ENCODE data around the gene TSPAN18.

Gene TSPAN18

GRCh38 chr11:44940404-44940803 is 213.6 kb downstream of the TSPAN18 start:
- Histone ChIP-seq H3K4me3 (ENCODE audit: low read length) (no peak overlapping the region), H3K36me3 (ENCODE audit: insufficient read depth, low read length) (0 out of 2 replicates have a peak, but pooled peaks cover 2% of the 10 kb centered on the region), H3K9me3 (ENCODE audit: insufficient read depth, low read depth, low read length) (no peaks in the 10 kb centered on the region), H3K4me1 (ENCODE audit: insufficient read depth, low read length) (peaks cover 18% of the 10 kb centered on the region), H3K27me3 (ENCODE audit: insufficient read depth, low read length) (no peaks in the 10 kb centered on the region), H3K27ac (ENCODE audit: low read depth, low read length) (no peak overlapping the region), H3K9ac (ENCODE audit: low read depth, low read length) (no peak overlapping the region)
- WGBS: 95% methylated on average over 7 of the region's 7 CpGs

- H3K36me3 ChIP-seq (ENCODE audit: insufficient read depth, low read length): 0 out of 2 replicates have a peak, but pooled peaks cover 2% of the 10 kb centered on the region
- WGBS: 92% methylated on average over 9 of the region's 9 CpGs
- peaks cover 18% of the 10 kb centered on the region for H3K4me1 ChIP-seq (ENCODE audit: insufficient read depth, low read length)
- H3K27ac ChIP-seq (ENCODE audit: low read depth, low read length): no peak overlapping the region
- no peak overlapping the region for H3K9ac ChIP-seq (ENCODE audit: low read depth, low read length)
- no peaks in the 10 kb centered on the region for H3K27me3 ChIP-seq (ENCODE audit: insufficient read depth, low read length)
- H3K9me3 ChIP-seq (ENCODE audit: insufficient read depth, low read depth, low read length): no peaks in the 10 kb centered on the region
- no peak overlapping the region for H3K4me3 ChIP-seq (ENCODE audit: low read length)
These were observed 214.1 kb downstream of the TSPAN18 start for GRCh38 chr11:44940835-44941234.

- Histone ChIP-seq H3K9ac (ENCODE audit: low read depth, low read length) (no peak overlapping the region), H3K36me3 (ENCODE audit: insufficient read depth, low read length) (no peaks in the 10 kb centered on the region; the same call in 1 of the 2 replicates), H3K27me3 (ENCODE audit: insufficient read depth, low read length) (no peaks in the 10 kb centered on the region), H3K9me3 (ENCODE audit: insufficient read depth, low read depth, low read length) (no peaks in the 10 kb centered on the region), H3K4me3 (ENCODE audit: low read length) (no peak overlapping the region), H3K27ac (ENCODE audit: low read depth, low read length) (no peak overlapping the region), H3K4me1 (ENCODE audit: insufficient read depth, low read length) (peaks cover 18% of the 10 kb centered on the region)
- 87% methylated on average over 12 of the region's 12 CpGs for WGBS
These were observed 214.7 kb downstream of the TSPAN18 start for GRCh38 chr11:44941259-44942021.

GRCh38 chr11:44942029-44942955 is 215.5 kb downstream of the TSPAN18 start:
- 87% methylated on average over 10 of the region's 10 CpGs for WGBS
- no peak overlapping the region for H3K4me3 ChIP-seq (ENCODE audit: low read length)
- no peaks in the 10 kb centered on the region for H3K27me3 ChIP-seq (ENCODE audit: insufficient read depth, low read length)
- no peak overlapping the region for H3K27ac ChIP-seq (ENCODE audit: low read depth, low read length)
- no peaks in the 10 kb centered on the region; the same call in 1 of the 2 replicates for H3K36me3 ChIP-seq (ENCODE audit: insufficient read depth, low read length)
- no peak overlapping the region for H3K9ac ChIP-seq (ENCODE audit: low read depth, low read length)
- H3K9me3 ChIP-seq (ENCODE audit: insufficient read depth, low read depth, low read length): no peaks in the 10 kb centered on the region
- peaks cover 18% of the 10 kb centered on the region for H3K4me1 ChIP-seq (ENCODE audit: insufficient read depth, low read length)

GRCh38 chr11:44943118-44943517 is 216.4 kb downstream of the TSPAN18 start:
- H3K27ac ChIP-seq (ENCODE audit: low read depth, low read length): no peak overlapping the region
- H3K9ac ChIP-seq (ENCODE audit: low read depth, low read length): no peak overlapping the region
- 79% methylated on average over 4 of the region's 7 CpGs for WGBS
- no peaks in the 10 kb centered on the region; the same call in 1 of the 2 replicates for H3K36me3 ChIP-seq (ENCODE audit: insufficient read depth, low read length)
- peaks cover 18% of the 10 kb centered on the region for H3K4me1 ChIP-seq (ENCODE audit: insufficient read depth, low read length)
- no peaks in the 10 kb centered on the region for H3K9me3 ChIP-seq (ENCODE audit: insufficient read depth, low read depth, low read length)
- no peaks in the 10 kb centered on the region for H3K27me3 ChIP-seq (ENCODE audit: insufficient read depth, low read length)
- H3K4me3 ChIP-seq (ENCODE audit: low read length): no peak overlapping the region

GRCh38 chr11:44943696-44944095 is 216.9 kb downstream of the TSPAN18 start:
- Histone ChIP-seq H3K27ac (ENCODE audit: low read depth, low read length) (peak overlapping the region; percentile 74; the same call in 1 of the 2 replicates), H3K9ac (ENCODE audit: low read depth, low read length) (no peak overlapping the region), H3K9me3 (ENCODE audit: insufficient read depth, low read depth, low read length) (no peaks in the 10 kb centered on the region), H3K4me1 (ENCODE audit: insufficient read depth, low read length) (peaks cover 18% of the 10 kb centered on the region), H3K4me3 (ENCODE audit: low read length) (no peak overlapping the region), H3K27me3 (ENCODE audit: insufficient read depth, low read length) (no peaks in the 10 kb centered on the region), H3K36me3 (ENCODE audit: insufficient read depth, low read length) (no peaks in the 10 kb centered on the region; the same call in 1 of the 2 replicates)
- 48% methylated on average over 7 of the region's 7 CpGs for WGBS

GRCh38 chr11:44944181-44944852 is 217.6 kb downstream of the TSPAN18 start:
- Histone ChIP-seq H3K9ac (ENCODE audit: low read depth, low read length) (no peak overlapping the region), H3K27ac (ENCODE audit: low read depth, low read length) (peak overlapping the region; percentile 74; the same call in 1 of the 2 replicates), H3K36me3 (ENCODE audit: insufficient read depth, low read length) (no peaks in the 10 kb centered on the region; the same call in 1 of the 2 replicates), H3K4me3 (ENCODE audit: low read length) (no peak overlapping the region), H3K9me3 (ENCODE audit: insufficient read depth, low read depth, low read length) (no peaks in the 10 kb centered on the region), H3K4me1 (ENCODE audit: insufficient read depth, low read length) (peaks cover 18% of the 10 kb centered on the region), H3K27me3 (ENCODE audit: insufficient read depth, low read length) (no peaks in the 10 kb centered on the region)
- 20% methylated on average over 7 of the region's 7 CpGs for WGBS

GRCh38 chr11:44944853-44945235 is 218.1 kb downstream of the TSPAN18 start:
- H3K9me3 ChIP-seq (ENCODE audit: insufficient read depth, low read depth, low read length): no peaks in the 10 kb centered on the region
- no peaks in the 10 kb centered on the region for H3K27me3 ChIP-seq (ENCODE audit: insufficient read depth, low read length)
- no peaks in the 10 kb centered on the region; the same call in 1 of the 2 replicates for H3K36me3 ChIP-seq (ENCODE audit: insufficient read depth, low read length)
- H3K9ac ChIP-seq (ENCODE audit: low read depth, low read length): no peak overlapping the region
- H3K27ac ChIP-seq (ENCODE audit: low read depth, low read length): peak overlapping the region; percentile 39; the same call in 1 of the 2 replicates
- WGBS: 12% methylated on average over 3 of the region's 3 CpGs
- H3K4me1 ChIP-seq (ENCODE audit: insufficient read depth, low read length): peaks cover 18% of the 10 kb centered on the region
- H3K4me3 ChIP-seq (ENCODE audit: low read length): no peak overlapping the region

- WGBS: 92% methylated on average over 11 of the region's 11 CpGs
- Histone ChIP-seq H3K9me3 (ENCODE audit: insufficient read depth, low read depth, low read length) (no peaks in the 10 kb centered on the region), H3K4me1 (ENCODE audit: insufficient read depth, low read length) (peaks cover 18% of the 10 kb centered on the region), H3K9ac (ENCODE audit: low read depth, low read length) (no peak overlapping the region), H3K36me3 (ENCODE audit: insufficient read depth, low read length) (no peaks in the 10 kb centered on the region; the same call in 1 of the 2 replicates), H3K4me3 (ENCODE audit: low read length) (no peak overlapping the region), H3K27ac (ENCODE audit: low read depth, low read length) (no peak overlapping the region), H3K27me3 (ENCODE audit: insufficient read depth, low read length) (no peaks in the 10 kb centered on the region)
These were observed 218.9 kb downstream of the TSPAN18 start for GRCh38 chr11:44945666-44946065.

- H3K27me3 ChIP-seq (ENCODE audit: insufficient read depth, low read length): no peaks in the 10 kb centered on the region
- 90% methylated on average over 12 of the region's 12 CpGs for WGBS
- H3K36me3 ChIP-seq (ENCODE audit: insufficient read depth, low read length): no peaks in the 10 kb centered on the region; the same call in 1 of the 2 replicates
- no peak overlapping the region for H3K27ac ChIP-seq (ENCODE audit: low read depth, low read length)
- H3K9me3 ChIP-seq (ENCODE audit: insufficient read depth, low read depth, low read length): no peaks in the 10 kb centered on the region
- no peak overlapping the region for H3K4me3 ChIP-seq (ENCODE audit: low read length)
- peaks cover 18% of the 10 kb centered on the region for H3K4me1 ChIP-seq (ENCODE audit: insufficient read depth, low read length)
- no peak overlapping the region for H3K9ac ChIP-seq (ENCODE audit: low read depth, low read length)
These were observed 219.5 kb downstream of the TSPAN18 start for GRCh38 chr11:44946263-44946662.
